PC-9 (cell line): ENCODE measurements around the gene RAPGEF1. TPM values are rescaled to one million over a fixed set of nuclear protein-coding genes. Genes with fewer than 3 reads are reported as not detected.

ENCODE experiments used
- BruUV-seq: library from RNA; stranded (reverse); fragments of 400-500 nt; replicated peaks from 2 replicates; lab custom pipeline; 2021; lab: Mats Ljungman, UMichigan
- CTCF ChIA-PET: fragments of 300-600 bp; sonication (Branson Sonifier 250); formaldehyde crosslinking; loops from one replicate; lab custom pipeline; 2022; ENCODE audit warnings: antibody characterized with exemption; lab: Charles Lee
- POLR2A ChIA-PET: fragments of 300-600 bp; sonication (Branson Sonifier 250); formaldehyde crosslinking; loops from one replicate; lab custom pipeline; 2022; ENCODE audit warnings: antibody characterized with exemption; ENCODE audit not compliant: unreplicated experiment; lab: Charles Lee
- DNase-seq, 2 experiments: peaks; one replicate each; pipeline versions ENCODE4 v3.0.0 to v3.0.0-alpha.2; 2015 to 2022; ENCODE audit warnings: mixed read lengths in 1 of 2
- H2AFZ ChIP-seq: fragments of 200-600 bp; sonication (generic); 2 replicates; pipeline ENCODE4 v1.8.1; 2017; ENCODE audit warnings: antibody characterized with exemption
- H3F3A ChIP-seq: fragments of 200-600 bp; sonication (generic); 2 replicates; pipeline ENCODE4 v1.8.1; 2017; ENCODE audit warnings: antibody characterized with exemption, mild to moderate bottlenecking, low read depth; ENCODE audit not compliant: insufficient read depth
- H3K27ac ChIP-seq: fragments of 200-600 bp; sonication (generic); 2 replicates; pipeline ENCODE4 v1.6.1; 2016; ENCODE audit warnings: mixed run types
- H3K27me3 ChIP-seq: fragments of 200-600 bp; sonication (generic); 2 replicates; pipeline ENCODE4 v1.6.1; 2016; ENCODE audit warnings: low read depth, mixed run types; ENCODE audit not compliant: insufficient read depth
- H3K36me3 ChIP-seq: fragments of 200-600 bp; sonication (generic); 2 replicates; pipeline ENCODE4 v1.6.1; 2016; ENCODE audit warnings: low read depth, mixed run types
- H3K4me1 ChIP-seq: fragments of 200-600 bp; sonication (generic); replicated peaks from 2 replicates; pipeline ENCODE4 v1.6.1; 2016; ENCODE audit warnings: mixed run types; ENCODE audit not compliant: insufficient read depth
- H3K4me2 ChIP-seq: fragments of 200-600 bp; sonication (generic); 2 replicates; pipeline ENCODE4 v1.6.1; 2017; ENCODE audit warnings: mixed run types
- H3K4me3 ChIP-seq: fragments of 200-600 bp; sonication (generic); 2 replicates; pipeline ENCODE4 v1.6.1; 2016; ENCODE audit warnings: mixed run types
- H3K79me2 ChIP-seq: fragments of 200-600 bp; sonication (generic); 2 replicates; pipeline ENCODE4 v1.6.1; 2017; ENCODE audit warnings: low read depth, mixed run types
- H3K9me2 ChIP-seq: fragments of 200-600 bp; sonication (generic); 2 replicates; pipeline ENCODE4 v1.8.1; 2017; ENCODE audit warnings: mild to moderate bottlenecking; ENCODE audit not compliant: insufficient read depth
- H3K9me3 ChIP-seq: fragments of 200-600 bp; sonication (generic); 2 replicates; pipeline ENCODE4 v1.8.1; 2016; ENCODE audit warnings: low read depth; ENCODE audit not compliant: insufficient read depth
- H4K20me1 ChIP-seq: fragments of 200-600 bp; sonication (generic); 2 replicates; pipeline ENCODE4 v1.8.1; 2017; ENCODE audit not compliant: insufficient read depth
- EZH2 ChIP-seq: fragments of 200-600 bp; sonication (generic); IDR thresholded peaks from 2 replicates; pipeline ENCODE4 v1.8.0; 2017; ENCODE audit warnings: antibody characterized with exemption, low read depth
- intact Hi-C: fragments of 100-400 bp; cut with micrococcal nuclease; formaldehyde crosslinking; loops from one replicate; pipeline ENCODE4 v1.10.0; 2022; ENCODE audit not compliant: unreplicated experiment
- total RNA-seq: library from RNA; stranded (reverse); gene quantifications from 2 replicates; pipeline ENCODE4 v1.2.3, GENCODE V29; 2021
- TF ChIP-seq, protein P1 (sequence below): fragments of 200-600 bp; sonication (generic); conservative IDR thresholded peaks from 2 replicates; pipeline ENCODE4 v1.6.1; 2017; ENCODE audit warnings: mixed run types, antibody characterized with exemption, mild to moderate bottlenecking, moderate library complexity

Gene RAPGEF1
- total RNA-seq, 1 experiment from 2014 or later = 66.5 TPM

- no peak overlapping the region for H3K4me2 ChIP-seq
- TF ChIP-seq, protein P1, sequence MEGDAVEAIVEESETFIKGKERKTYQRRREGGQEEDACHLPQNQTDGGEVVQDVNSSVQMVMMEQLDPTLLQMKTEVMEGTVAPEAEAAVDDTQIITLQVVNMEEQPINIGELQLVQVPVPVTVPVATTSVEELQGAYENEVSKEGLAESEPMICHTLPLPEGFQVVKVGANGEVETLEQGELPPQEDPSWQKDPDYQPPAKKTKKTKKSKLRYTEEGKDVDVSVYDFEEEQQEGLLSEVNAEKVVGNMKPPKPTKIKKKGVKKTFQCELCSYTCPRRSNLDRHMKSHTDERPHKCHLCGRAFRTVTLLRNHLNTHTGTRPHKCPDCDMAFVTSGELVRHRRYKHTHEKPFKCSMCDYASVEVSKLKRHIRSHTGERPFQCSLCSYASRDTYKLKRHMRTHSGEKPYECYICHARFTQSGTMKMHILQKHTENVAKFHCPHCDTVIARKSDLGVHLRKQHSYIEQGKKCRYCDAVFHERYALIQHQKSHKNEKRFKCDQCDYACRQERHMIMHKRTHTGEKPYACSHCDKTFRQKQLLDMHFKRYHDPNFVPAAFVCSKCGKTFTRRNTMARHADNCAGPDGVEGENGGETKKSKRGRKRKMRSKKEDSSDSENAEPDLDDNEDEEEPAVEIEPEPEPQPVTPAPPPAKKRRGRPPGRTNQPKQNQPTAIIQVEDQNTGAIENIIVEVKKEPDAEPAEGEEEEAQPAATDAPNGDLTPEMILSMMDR = no peak
- H4K20me1 ChIP-seq = no peaks in the 10 kb centered on the region
- no peak overlapping the region for H3K27ac ChIP-seq
- no TSS peak for BruUV-seq
- no peak for DNase-seq
- no peaks in the 10 kb centered on the region for H3K36me3 ChIP-seq
- H2AFZ ChIP-seq = no peak overlapping the region
- intact Hi-C loops = no loop called here
- H3K9me3 ChIP-seq = no peaks in the 10 kb centered on the region
- no peak overlapping the region for H3K4me3 ChIP-seq
- H3K9me2 ChIP-seq = no peaks in the 10 kb centered on the region
- no peaks in the 10 kb centered on the region for H3K27me3 ChIP-seq
- no peaks in the 10 kb centered on the region for H3F3A ChIP-seq
- POLR2A ChIA-PET = no interaction called here
- CTCF ChIA-PET = no interaction called here
- H3K4me1 ChIP-seq = no peaks in the 10 kb centered on the region
- H3K79me2 ChIP-seq = no peaks in the 10 kb centered on the region
These were observed 164.9 kb downstream of the RAPGEF1 start for GRCh38 chr9:131574730-131575640.

DNA sequence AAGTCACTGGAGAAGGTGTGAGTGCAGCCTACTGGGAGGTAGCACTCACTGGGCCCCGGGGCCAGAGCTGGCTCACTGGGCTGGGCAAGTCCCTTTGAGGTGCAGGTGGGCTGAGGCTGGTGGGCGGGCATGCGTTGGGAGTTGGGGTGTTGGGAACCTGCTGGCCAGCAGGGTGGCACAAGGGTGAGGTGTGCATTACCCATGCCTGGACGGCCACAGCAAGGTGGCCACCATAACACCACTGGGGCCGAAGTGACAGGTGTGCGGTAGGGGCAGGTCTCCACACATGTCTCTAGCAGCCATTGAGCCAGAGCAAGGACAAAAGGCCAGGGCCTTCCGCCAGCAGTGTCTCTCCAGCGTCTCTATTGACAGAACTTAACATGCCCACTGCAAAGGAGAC lies 172.0 kb downstream of the RAPGEF1 start:
- Histone ChIP-seq H2AFZ (no peak overlapping the region), H3K27me3 (no peaks in the 10 kb centered on the region), H3K4me2 (no peak overlapping the region), H3K36me3 (no peaks in the 10 kb centered on the region), H3K9me2 (no peaks in the 10 kb centered on the region), H3K27ac (no peak overlapping the region), H3K4me3 (no peak overlapping the region), H4K20me1 (no peaks in the 10 kb centered on the region), H3K79me2 (no peaks in the 10 kb centered on the region), H3K9me3 (no peaks in the 10 kb centered on the region), H3K4me1 (no peaks in the 10 kb centered on the region), H3F3A (0 out of 2 replicates have a peak, but pooled peaks cover 3% of the 10 kb centered on the region)
- intact Hi-C loops = no loop called here
- CTCF ChIA-PET = no interaction called here
- DNase-seq = no peak
- TF ChIP-seq EZH2 = no peak
- TF ChIP-seq, protein P1 = no peak
- POLR2A ChIA-PET = no interaction called here
- no TSS peak for BruUV-seq

DNA sequence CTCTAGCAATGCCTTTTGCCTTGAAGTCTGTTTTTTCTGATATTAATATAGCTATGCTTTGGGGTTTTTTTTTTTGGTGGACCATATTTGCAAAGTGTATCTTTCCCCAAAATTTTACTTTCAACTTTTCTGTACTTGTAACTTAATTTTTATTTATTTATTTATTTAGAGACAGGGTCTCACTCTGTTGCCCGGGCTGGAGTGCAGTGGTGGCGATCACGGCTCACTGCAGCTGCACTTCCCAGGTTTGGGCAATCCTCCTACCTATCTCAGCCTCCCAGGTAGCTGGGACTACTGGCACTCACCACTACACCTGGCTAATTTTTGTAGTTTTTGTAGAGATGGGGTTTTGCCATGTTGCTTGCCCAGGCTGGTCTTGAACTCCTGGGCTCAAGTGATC lies 173.7 kb downstream of the RAPGEF1 start:
- Histone ChIP-seq H3K27ac (no peak overlapping the region), H3K27me3 (no peaks in the 10 kb centered on the region), H3K4me3 (no peak overlapping the region), H3K36me3 (no peaks in the 10 kb centered on the region), H3K9me3 (no peaks in the 10 kb centered on the region; the same call in 1 of the 2 replicates), H3K4me1 (peaks cover 14% of the 10 kb centered on the region), H3K79me2 (no peaks in the 10 kb centered on the region), H3K4me2 (no peak overlapping the region), H3F3A (peaks cover 11% of the 10 kb centered on the region), H4K20me1 (no peaks in the 10 kb centered on the region), H3K9me2 (no peaks in the 10 kb centered on the region), H2AFZ (no peak overlapping the region)
- BruUV-seq = no TSS peak
- TF ChIP-seq, protein P1 = no peak
- DNase-seq = no peak
- CTCF ChIA-PET = interaction anchor here (0.6 kb wide), 1 partner anchor 21 kb away, joined by 4 read pairs; the partner anchor contains the start of gene PRRT1B
- intact Hi-C loops = no loop called here
- POLR2A ChIA-PET = interaction anchor here (0.6 kb wide), 1 partner anchor 441 kb away, joined by 8 read pairs; the partner anchor contains the start of gene NUP214
